GM10847 (cell line): ENCODE data around the gene KBTBD13.
A peak's percentile ranks its signal among the peaks of the same experiment; 100 is the strongest.

ENCODE experiments used
- POLR2A ChIP-seq: IDR thresholded peaks from 2 replicates; pipeline ENCODE4 v1.6.1; 2011; ENCODE audit not compliant: insufficient read length; ENCODE audit errors: extremely low read depth

Gene KBTBD13

GRCh38 chr15:65076486-65077290, at the start of gene KBTBD13:
TSS of gene KBTBD13 (plus strand) at chr15:65076746. CDS start at chr15:65076816, 70 bp downstream.
- no peak for TF ChIP-seq POLR2A

GRCh38 chr15:65026756-65027155, 49.8 kb upstream of the KBTBD13 start:
- TF ChIP-seq POLR2A = no peak

- no peak for TF ChIP-seq POLR2A
Measured at GRCh38 chr15:65027593-65027992, 49.0 kb upstream of the KBTBD13 start.

GRCh38 chr15:65028338-65028737, 48.2 kb upstream of the KBTBD13 start:
- TF ChIP-seq POLR2A = no peak

GRCh38 chr15:65028921-65029735, 47.4 kb upstream of the KBTBD13 start, which contains the start of gene MTFMT:
TSS of gene MTFMT (minus strand) at chr15:65029639. CDS start at chr15:65029613, 26 bp downstream.
- peak; percentile 86 for TF ChIP-seq POLR2A

GRCh38 chr15:65029736-65030208, 46.8 kb upstream of the KBTBD13 start:
- no peak for TF ChIP-seq POLR2A

- TF ChIP-seq POLR2A = no peak
Measured at GRCh38 chr15:65032801-65033537, 43.6 kb upstream of the KBTBD13 start.

- no peak for TF ChIP-seq POLR2A
Measured at GRCh38 chr15:65033659-65034269, 42.8 kb upstream of the KBTBD13 start.

GRCh38 chr15:65034719-65035118, 41.8 kb upstream of the KBTBD13 start:
- no peak for TF ChIP-seq POLR2A

- TF ChIP-seq POLR2A = no peak
Measured at GRCh38 chr15:65037309-65037708, 39.2 kb upstream of the KBTBD13 start.

GRCh38 chr15:65038428-65038827, 38.1 kb upstream of the KBTBD13 start:
- TF ChIP-seq POLR2A = no peak

- no peak for TF ChIP-seq POLR2A
Measured at GRCh38 chr15:65038836-65039235, 37.7 kb upstream of the KBTBD13 start.

GRCh38 chr15:65040461-65040860, 36.1 kb upstream of the KBTBD13 start:
- TF ChIP-seq POLR2A = no peak

GRCh38 chr15:65041787-65042186, 34.8 kb upstream of the KBTBD13 start:
- no peak for TF ChIP-seq POLR2A
